ENCODE results near the gene PNMA6E. TPM values are rescaled to one million over a fixed set of nuclear protein-coding genes. Genes with fewer than 3 reads are reported as not detected.
"Not testable (repeated sequence)": the region's sequence is repeated elsewhere in the genome, so short reads cannot be mapped to it uniquely, and the experiment has no call there.

PNMA6E gene
- total RNA-seq, 4 donors from 2014 or later = not detected

DNA sequence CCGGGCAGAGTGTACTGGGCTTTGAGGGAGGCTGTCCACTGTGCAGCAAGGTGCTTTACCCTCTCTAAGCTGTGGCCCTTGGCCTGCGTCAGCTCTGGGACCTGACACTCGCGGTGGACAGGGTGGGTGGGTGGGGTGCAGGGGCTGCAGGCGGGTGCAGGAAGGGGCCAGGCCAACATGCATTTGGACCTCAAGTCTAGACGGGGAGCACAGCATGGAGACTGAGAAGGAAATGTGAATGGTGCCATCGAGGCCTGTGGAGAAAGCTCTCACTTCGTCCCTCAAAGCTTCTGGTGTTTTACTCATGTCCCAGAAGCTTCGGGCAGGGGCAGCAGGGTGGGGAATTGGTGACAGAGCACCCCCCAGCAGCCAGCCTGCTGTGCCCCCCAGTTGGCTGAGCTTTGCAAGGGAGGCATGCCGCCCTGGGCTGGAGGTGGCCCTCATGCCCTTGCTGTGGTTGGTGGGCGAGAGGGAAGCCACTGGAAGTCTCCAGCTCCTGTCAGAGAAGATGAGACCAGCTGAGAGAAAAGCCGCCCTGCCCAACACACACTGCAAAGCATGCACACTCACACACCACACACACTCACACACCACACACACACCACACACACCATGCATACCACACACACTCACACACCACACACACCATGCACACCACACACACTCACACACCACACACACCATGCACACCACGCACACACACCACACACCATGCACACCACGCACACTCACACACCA lies 12.3 kb downstream of the PNMA6E start:
- no peak for TF ChIP-seq POLR2A (IDR thresholded peaks at IDR 0.05)
- Histone ChIP-seq H3K4me1 (no peaks in the 10 kb centered on the region), H3K36me3 (no peaks in the 10 kb centered on the region), H3K27ac (no peak overlapping the region), H3K27me3 (no peaks in the 10 kb centered on the region), H3K4me3 (no peak overlapping the region), H3K9me3 (no peaks in the 10 kb centered on the region)
- DNase-seq = peak in 1 of 3 donors; percentile 6

DNA sequence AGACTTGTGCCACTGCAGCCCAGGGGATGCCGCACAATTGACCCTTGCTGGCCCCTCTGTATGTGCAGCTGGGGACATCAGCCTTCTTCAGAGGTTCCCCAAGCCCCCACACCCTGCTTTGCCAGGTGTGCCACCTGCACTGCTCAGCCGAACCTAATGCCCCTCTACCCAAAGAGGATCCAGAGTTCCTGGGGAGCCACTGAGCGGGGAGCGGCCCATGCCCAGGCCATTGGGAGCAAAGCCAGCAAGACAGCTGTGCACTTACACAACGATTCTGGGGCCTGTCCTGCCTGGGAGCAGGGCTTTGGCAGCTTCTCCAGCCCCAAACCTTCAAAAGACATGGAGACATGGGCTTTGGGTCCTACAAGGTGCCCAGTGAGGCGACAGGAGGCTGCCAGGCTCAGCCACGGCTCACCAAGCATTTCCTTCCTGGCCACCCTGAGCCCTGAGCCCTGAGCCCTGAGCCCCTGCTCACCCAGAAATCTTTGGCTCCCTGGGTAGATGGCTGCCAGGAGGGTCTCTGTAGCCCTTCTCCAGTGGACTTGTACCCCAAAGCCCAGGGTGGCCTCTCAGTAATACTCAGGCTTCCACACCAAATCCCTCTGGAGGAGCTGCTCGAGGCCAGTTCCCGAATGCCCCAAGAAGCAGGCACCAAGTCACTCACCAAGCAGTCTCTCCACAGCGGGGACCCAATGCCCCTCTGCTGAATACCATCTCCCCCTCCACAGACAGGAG lies 13.0 kb downstream of the PNMA6E start:
- Histone ChIP-seq H3K27me3 (no peaks in the 10 kb centered on the region), H3K36me3 (no peaks in the 10 kb centered on the region), H3K4me1 (no peaks in the 10 kb centered on the region), H3K4me3 (no peak overlapping the region), H3K9me3 (no peaks in the 10 kb centered on the region), H3K27ac (no peak overlapping the region)
- peak in 1 of 3 donors; percentile 12 for DNase-seq
- TF ChIP-seq, protein P1, sequence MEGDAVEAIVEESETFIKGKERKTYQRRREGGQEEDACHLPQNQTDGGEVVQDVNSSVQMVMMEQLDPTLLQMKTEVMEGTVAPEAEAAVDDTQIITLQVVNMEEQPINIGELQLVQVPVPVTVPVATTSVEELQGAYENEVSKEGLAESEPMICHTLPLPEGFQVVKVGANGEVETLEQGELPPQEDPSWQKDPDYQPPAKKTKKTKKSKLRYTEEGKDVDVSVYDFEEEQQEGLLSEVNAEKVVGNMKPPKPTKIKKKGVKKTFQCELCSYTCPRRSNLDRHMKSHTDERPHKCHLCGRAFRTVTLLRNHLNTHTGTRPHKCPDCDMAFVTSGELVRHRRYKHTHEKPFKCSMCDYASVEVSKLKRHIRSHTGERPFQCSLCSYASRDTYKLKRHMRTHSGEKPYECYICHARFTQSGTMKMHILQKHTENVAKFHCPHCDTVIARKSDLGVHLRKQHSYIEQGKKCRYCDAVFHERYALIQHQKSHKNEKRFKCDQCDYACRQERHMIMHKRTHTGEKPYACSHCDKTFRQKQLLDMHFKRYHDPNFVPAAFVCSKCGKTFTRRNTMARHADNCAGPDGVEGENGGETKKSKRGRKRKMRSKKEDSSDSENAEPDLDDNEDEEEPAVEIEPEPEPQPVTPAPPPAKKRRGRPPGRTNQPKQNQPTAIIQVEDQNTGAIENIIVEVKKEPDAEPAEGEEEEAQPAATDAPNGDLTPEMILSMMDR (IDR thresholded peaks at IDR 0.05) = no peak
- TF ChIP-seq POLR2A (IDR thresholded peaks at IDR 0.05) = no peak

DNA sequence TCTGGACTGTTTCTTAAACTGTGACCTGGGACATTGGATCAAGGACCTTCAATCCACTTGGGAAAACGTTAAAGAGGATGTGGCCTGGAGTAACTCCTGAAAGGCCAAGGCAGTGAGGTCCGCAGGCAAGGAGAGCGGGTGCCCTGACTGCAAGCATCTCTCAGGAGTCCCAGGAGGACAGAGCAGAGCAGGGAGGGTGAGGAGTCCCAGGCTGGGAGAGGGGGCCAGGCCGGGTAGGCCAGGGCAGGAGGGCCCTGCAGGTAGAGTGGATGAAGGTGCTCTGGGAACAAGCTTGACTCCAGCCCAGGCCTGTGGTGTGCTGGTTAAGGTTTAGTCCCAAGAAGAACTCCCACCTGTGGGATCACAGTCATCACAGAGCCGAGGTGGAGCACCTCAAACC lies 13.8 kb downstream of the PNMA6E start:
- H3K36me3 ChIP-seq = no peaks in the 10 kb centered on the region
- H3K4me1 ChIP-seq = no peaks in the 10 kb centered on the region
- no peak for DNase-seq
- no peak overlapping the region for H3K27ac ChIP-seq
- H3K4me3 ChIP-seq = no peak overlapping the region
- no peaks in the 10 kb centered on the region for H3K9me3 ChIP-seq
- no peak for TF ChIP-seq POLR2A (IDR thresholded peaks at IDR 0.05)
- TF ChIP-seq, protein P1 (IDR thresholded peaks at IDR 0.05) = no peak
- H3K27me3 ChIP-seq = no peaks in the 10 kb centered on the region

DNA sequence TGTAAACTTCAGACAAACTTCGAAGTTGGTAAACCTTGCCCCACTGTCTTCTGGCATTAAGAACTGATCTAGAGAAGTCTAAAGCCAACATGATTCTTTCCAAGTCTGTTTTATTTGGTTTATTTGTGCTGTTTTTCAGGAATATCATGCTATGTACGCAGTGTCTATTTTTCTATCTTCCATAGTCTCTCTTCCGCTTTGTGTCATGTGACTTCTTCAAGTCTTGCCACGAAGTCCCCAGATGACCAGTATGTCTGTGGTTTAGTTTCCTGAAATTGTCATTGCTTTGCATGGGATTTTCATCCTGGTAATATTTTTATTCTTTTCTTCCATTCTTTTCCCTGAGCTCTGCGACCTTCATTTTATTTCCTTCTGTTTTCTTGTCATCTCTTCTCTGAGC lies 15.1 kb downstream of the PNMA6E start:
- Histone ChIP-seq H3K27ac (no peak overlapping the region), H3K9me3 (no peaks in the 10 kb centered on the region), H3K27me3 (no peaks in the 10 kb centered on the region), H3K4me1 (no peaks in the 10 kb centered on the region), H3K36me3 (no peaks in the 10 kb centered on the region), H3K4me3 (no peak overlapping the region)
- no peak for DNase-seq
- TF ChIP-seq POLR2A (IDR thresholded peaks at IDR 0.05) = no peak
- TF ChIP-seq, protein P1 (IDR thresholded peaks at IDR 0.05) = no peak

DNA sequence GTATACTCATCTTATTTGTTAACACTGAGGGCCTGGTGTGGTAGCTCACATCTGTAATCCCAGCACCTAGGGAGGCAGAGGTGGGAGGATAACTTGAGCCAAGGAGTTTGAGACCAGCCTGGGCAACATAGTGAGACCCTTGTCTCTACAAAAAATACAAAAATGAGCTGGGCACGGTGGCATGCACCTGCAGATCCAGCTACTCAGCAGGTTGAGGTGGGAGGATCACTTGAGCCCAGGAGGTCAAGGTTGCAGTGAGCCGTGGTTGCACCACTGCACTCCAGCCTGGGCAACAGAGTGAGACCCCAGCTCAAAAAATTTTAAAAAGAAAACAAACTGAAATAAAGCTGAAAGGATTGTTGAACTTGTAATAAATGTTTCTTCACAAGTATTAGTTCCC lies 16.2 kb downstream of the PNMA6E start:
- H3K27ac ChIP-seq, H3K27me3 ChIP-seq, H3K9me3 ChIP-seq, H3K4me1 ChIP-seq, H3K36me3 ChIP-seq, DNase-seq, H3K4me3 ChIP-seq: not testable (repeated sequence)

DNA sequence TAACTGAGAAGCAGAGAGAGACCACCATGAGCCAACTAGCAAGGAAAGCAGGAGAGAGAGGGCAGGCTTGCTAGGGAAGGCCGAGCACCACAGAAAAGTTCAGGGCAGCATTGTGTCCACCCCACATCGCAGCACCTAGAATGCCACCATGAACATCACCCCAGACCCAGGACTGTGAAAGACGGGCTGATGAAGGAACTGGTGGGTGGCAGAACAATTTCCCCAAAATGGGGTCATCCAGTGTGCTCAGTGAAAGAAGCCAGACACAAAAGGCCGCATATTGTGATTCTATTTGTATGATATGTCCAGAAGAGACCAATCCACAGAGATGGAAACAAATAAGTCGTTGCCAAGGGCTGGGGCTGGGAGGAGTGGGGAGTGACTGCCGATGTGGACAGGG lies 16.8 kb downstream of the PNMA6E start:
- no peak for DNase-seq
- H3K9me3 ChIP-seq = no peaks in the 10 kb centered on the region
- no peak overlapping the region for H3K27ac ChIP-seq
- H3K4me1 ChIP-seq = no peaks in the 10 kb centered on the region
- H3K27me3 ChIP-seq = no peaks in the 10 kb centered on the region
- no peaks in the 10 kb centered on the region for H3K36me3 ChIP-seq
- no peak overlapping the region for H3K4me3 ChIP-seq
- no peak for TF ChIP-seq POLR2A (IDR thresholded peaks at IDR 0.05)
- TF ChIP-seq, protein P1 (IDR thresholded peaks at IDR 0.05) = no peak
